ENCODE data around the gene MYRFL.

DNA sequence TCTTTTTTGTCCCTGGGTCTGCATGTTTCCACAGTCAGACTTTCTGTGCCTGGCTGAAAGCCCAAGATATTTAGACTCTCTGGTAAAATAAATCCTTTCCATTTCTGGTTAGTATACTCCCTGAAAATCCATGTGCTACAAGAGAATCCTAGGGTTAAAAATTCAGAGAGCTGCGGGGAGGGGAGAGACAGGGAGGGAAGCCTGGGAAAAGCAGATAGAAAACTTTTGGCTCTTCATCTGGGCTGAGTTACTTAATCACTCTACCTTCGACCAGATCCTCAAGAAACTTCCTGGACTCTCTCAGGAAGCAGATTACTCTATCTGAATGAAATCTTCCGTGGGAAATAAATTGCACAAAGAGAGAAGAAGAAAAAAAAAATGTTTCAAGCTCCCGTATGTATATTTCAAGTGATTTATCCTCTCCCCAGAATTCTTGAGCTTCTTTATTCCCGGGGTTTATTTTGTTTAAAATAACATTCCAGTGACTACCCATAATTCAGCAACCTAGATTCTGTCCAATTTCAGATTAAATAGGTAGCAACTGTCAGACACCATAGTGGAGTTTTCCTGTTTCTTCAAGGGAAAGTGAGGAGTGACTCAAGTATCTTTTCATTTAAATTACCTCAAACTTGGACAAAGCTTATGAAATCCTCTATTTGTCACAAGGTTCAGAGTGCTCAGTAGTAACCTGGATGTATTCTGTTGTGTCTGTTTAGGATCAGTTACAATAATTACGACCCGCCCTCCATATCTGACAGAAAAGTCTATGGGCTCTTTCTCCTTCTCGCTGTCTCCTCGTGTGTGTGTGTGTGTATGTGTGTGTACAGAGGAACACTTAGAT is 163.7 kb downstream of the MYRFL start:
- TF ChIP-seq CTCF (IDR thresholded peaks at IDR 0.05; ENCODE audit: low read length) (no peak), EZH2 (IDR thresholded peaks at IDR 0.05; ENCODE audit: borderline replicate concordance, low read length) (no peak)

Data from OCI-LY1 (cell line).